Measurements from ENCODE around the gene SUGT1.
"Not testable (repeated sequence)": the region's sequence is repeated elsewhere in the genome, so short reads cannot be mapped to it uniquely, and the experiment has no call there.

SUGT1 gene

GRCh38 chr13:52652196-52652979 lies at the start of gene SUGT1:
TSS of gene SUGT1 (plus strand) at chr13:52652836. CDS start at chr13:52652921, 85 bp downstream.
- peak; percentile 95 for DNase-seq

- not testable (repeated sequence) for DNase-seq
These were observed 49.3 kb upstream of the SUGT1 start for GRCh38 chr13:52603316-52603715.

DNA sequence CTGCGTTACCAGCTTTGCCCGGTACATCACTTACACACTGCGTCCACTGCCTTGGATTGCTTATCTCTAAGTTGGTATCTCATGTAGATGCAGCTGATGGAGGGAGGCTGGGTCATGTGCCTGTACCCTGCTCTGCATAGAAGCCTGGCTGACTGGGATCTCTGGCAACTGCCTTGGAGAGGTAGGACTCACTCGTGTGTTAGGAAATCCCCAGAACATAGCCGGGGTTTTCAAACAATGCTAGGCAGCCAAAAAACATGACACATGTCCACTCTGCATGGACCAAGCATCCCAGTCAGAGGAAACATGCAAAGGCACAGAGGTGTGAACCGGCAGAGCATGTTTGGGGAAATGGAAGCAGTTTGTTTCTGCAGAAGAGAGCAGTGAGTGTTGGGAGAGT lies 46.5 kb upstream of the SUGT1 start:
- DNase-seq, result not testable (repeated sequence)

DNA sequence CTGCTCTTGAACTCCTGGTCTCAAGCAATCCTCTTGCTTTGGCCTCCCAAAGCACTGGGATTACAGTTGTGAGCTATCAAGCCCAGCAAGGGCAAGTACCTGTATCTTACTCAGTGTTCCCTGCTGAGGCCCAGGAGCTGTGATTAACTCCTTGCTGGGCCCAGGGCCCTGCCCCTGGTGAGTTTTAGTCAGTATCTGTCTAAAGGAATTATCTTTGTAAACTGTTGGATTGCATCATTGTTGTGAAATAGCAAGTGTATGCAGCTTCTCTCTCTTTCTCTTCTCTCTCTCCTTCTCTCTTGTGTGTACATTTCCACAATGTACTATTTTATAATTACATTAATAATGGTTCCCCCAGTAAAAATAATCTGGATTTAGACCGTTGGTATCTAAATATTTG lies 45.8 kb upstream of the SUGT1 start:
- DNase-seq, result not testable (repeated sequence)

- DNase-seq, result not testable (repeated sequence)
These were observed 44.5 kb upstream of the SUGT1 start for GRCh38 chr13:52608184-52608583.

DNA sequence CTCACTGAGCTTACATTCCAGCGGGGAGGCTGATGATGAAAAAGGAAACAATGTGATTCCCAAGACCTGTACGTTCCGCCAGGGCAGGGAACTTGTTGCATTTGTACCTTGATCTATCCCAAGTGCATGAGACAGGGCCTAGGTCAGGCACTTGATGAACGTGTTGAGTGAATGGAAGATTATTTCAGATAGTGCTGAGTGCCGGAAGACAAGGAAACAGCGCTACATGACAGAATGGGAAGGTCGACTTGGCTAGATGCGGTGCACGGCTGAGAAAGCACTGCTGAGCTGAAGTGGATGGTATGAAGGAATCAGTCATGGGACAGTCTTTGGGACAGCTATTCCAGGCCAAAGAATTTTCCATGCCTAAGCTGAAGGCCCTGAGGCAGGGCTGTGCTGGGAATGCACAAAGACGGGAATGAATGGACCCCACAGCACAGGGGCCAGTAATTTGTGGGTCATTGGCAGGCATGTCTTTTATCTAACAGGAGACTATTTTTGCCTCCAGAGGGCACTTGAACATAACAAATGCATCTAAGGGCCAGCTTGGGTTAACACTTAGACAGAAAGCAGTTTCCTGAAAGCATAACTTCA lies 43.5 kb upstream of the SUGT1 start:
- peak; percentile 13 for DNase-seq

GRCh38 chr13:52610158-52610557 lies 42.5 kb upstream of the SUGT1 start:
- DNase-seq, result not testable (repeated sequence)

- no peak for DNase-seq
These were observed 37.4 kb upstream of the SUGT1 start for GRCh38 chr13:52615134-52615801.

GRCh38 chr13:52615812-52616211 lies 36.8 kb upstream of the SUGT1 start:
- DNase-seq, result no peak

GRCh38 chr13:52617070-52618060 lies 35.3 kb upstream of the SUGT1 start:
- peak; percentile 90 for DNase-seq

- DNase-seq, result not testable (repeated sequence)
These were observed 21.4 kb upstream of the SUGT1 start for GRCh38 chr13:52631083-52631690.

- DNase-seq, result no peak
These were observed 13.8 kb upstream of the SUGT1 start for GRCh38 chr13:52638666-52639328.

- DNase-seq, result no peak
These were observed 10.5 kb upstream of the SUGT1 start, which contains the start of gene HNRNPA1L2 for GRCh38 chr13:52642131-52642530. TSS of gene HNRNPA1L2 (plus strand) at chr13:52642431. CDS start at chr13:52642493, 62 bp downstream.

DNA sequence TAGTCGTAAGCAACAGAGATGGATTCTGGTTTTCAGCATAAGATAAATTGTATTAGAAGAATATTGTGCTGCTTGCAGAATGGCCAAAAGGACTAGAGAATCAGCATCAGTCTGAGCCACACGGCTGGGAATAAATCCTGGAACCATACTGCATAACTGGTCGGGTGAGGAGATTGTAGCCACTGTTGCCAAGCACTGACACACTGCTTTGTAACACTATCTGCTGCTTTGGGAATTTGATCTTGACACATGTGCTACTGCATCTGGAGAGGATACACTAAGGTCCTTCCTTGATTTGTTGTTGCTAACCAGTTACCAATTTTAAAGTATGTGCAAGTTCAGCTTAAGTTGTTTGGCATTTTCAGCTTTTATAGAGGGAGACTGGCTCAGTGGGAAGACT lies 8.5 kb upstream of the SUGT1 start:
- DNase-seq, result no peak

GRCh38 chr13:52646967-52647366 lies 5.7 kb upstream of the SUGT1 start:
- no peak for DNase-seq

- no peak for DNase-seq
These were observed 1.9 kb upstream of the SUGT1 start for GRCh38 chr13:52650731-52651130.

DNA sequence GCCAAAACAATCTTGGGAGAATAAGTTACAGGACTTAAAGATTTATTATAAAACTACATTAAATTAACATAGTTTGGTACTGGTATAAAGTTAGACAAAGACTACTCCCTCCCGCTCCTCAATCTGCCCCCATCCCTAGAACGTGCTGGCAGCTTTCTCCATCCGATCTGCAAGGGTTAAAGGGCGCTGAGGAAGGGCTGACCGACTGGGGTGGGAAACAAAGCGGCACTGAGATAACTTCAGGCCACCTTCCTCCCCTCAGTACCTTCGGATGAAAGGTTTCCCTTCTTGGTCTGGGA lies 790 bp upstream of the SUGT1 start:
- no peak for DNase-seq

DNA sequence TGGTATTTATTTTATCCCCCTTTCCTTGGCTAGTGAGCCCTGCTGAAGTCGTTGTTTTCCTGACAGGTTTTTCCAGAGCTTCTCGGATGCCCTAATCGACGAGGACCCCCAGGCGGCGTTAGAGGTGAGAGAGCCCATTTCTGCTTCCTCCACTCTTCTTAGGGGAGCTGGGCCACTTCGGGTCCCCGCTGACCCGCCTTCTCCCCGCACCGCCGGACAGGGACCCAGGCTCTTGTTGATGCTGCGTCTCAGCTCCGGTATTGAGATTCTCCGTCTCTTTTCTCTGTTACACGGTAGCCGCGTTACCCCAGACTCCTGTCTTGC lies 306 bp downstream of the SUGT1 start:
- DNase-seq, result no peak

- DNase-seq, result no peak
These were observed 6.7 kb downstream of the SUGT1 start for GRCh38 chr13:52659340-52659739.

DNA sequence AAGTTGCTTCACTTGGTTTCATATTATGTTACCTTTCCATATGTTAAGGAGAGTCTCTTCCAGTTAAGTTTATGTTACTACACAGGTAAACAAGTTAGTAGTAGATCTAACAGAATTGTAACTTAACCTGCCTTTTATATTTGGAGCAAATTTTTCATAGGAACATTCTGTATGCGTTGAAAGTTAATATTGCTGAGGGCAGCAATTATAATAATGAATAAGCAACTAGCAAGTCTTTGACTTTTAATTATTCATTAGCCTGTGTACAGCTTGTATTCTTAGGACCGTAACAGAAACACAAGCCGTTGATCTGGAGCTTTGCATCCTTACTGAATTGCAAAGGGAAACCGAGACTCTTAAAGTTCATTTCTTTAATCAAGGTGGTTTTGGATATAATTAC lies 11.6 kb downstream of the SUGT1 start:
- no peak for DNase-seq

DNA sequence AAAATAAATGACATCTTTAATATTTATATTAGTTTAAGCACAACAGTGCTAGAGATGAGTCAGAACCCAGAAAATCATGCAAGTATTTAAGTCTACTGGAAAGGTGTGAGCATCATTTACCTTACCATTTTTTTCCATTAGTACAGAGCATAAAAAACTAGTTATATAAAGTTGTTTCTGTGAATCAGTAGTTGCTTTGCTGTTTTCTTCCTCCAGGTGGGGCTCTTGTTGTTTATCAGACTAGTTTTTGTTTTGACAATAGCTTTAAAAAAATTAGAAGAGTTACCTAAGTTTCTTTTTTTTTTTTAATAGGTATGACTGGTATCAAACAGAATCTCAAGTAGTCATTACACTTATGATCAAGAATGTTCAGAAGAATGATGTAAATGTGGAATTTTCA lies 12.7 kb downstream of the SUGT1 start:
- peak; percentile 8 for DNase-seq

- DNase-seq, result no peak
These were observed 17.0 kb downstream of the SUGT1 start for GRCh38 chr13:52669677-52670076.

Data from NCI-H748 treated with DMSO at 0.1 percent for 48 hours (cell line).